BLaER1 (cell line): ENCODE data around the gene TRIM75.
"Not testable (repeated sequence)": the region's sequence is repeated elsewhere in the genome, so short reads cannot be mapped to it uniquely, and the experiment has no call there.

Source experiments
- H3K27ac ChIP-seq: shearing (Covaris generic); formaldehyde crosslinking; 2 replicates; pipeline ENCODE4 v1.8.1; 2022
- H3K27me3 ChIP-seq: shearing (Covaris generic); formaldehyde crosslinking; 2 replicates; pipeline ENCODE4 v1.8.1; 2022
- H3K36me3 ChIP-seq: shearing (Covaris generic); formaldehyde crosslinking; 2 replicates; pipeline ENCODE4 v1.8.1; 2022
- H3K4me1 ChIP-seq: shearing (Covaris generic); formaldehyde crosslinking; 2 replicates; pipeline ENCODE4 v1.8.1; 2022
- H3K4me2 ChIP-seq: shearing (Covaris generic); formaldehyde crosslinking; 2 replicates; pipeline ENCODE4 v1.8.1; 2022
- H3K4me3 ChIP-seq: shearing (Covaris generic); formaldehyde crosslinking; 2 replicates; pipeline ENCODE4 v1.8.1; 2022
- H3K9ac ChIP-seq: shearing (Covaris generic); formaldehyde crosslinking; 2 replicates; pipeline ENCODE4 v1.8.1; 2022
- H3K9me3 ChIP-seq: shearing (Covaris generic); formaldehyde crosslinking; 2 replicates; pipeline ENCODE4 v1.8.1; 2022
- H4K20me1 ChIP-seq: shearing (Covaris generic); formaldehyde crosslinking; 2 replicates; pipeline ENCODE4 v1.8.1; 2022
- Cebpa-rat ChIP-seq: shearing (Covaris generic); IDR thresholded peaks from 2 replicates; pipeline ENCODE4 v1.8.1; 2022

Gene TRIM75

DNA sequence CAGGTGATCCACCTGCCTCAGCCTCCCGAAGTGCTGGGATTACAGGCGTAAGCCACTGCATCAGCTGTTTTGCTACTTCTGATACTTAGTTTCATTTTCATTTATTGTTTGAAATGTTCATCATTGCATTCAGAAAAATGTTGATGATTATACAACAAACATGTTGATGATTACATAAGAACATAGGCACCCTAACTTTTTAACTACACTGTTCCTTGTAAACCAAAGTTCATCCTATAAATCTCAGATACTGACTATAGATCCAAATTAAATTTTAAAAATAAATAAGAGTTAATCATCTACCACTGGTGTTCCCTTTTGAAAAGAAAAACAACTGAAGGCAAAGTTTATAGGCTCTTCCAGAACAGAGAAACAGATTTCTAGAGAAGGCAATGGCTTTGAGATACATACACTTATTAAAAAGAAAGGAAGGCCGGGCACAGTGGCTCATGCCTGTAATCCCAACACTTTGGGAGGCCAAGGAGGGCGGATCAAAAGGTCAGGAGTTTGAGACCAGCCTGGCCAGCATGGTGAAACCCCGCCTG, 23.4 kb downstream of the TRIM75 start:
- Histone ChIP-seq H4K20me1 (no peaks in the 10 kb centered on the region), H3K36me3 (peaks cover 49% of the 10 kb centered on the region), H3K9ac (no peak overlapping the region), H3K4me2 (no peak overlapping the region), H3K4me1 (no peaks in the 10 kb centered on the region), H3K27ac (no peak overlapping the region), H3K4me3 (no peak overlapping the region), H3K27me3 (no peaks in the 10 kb centered on the region), H3K9me3 (no peaks in the 10 kb centered on the region)
- TF ChIP-seq Cebpa-rat = no peak

DNA sequence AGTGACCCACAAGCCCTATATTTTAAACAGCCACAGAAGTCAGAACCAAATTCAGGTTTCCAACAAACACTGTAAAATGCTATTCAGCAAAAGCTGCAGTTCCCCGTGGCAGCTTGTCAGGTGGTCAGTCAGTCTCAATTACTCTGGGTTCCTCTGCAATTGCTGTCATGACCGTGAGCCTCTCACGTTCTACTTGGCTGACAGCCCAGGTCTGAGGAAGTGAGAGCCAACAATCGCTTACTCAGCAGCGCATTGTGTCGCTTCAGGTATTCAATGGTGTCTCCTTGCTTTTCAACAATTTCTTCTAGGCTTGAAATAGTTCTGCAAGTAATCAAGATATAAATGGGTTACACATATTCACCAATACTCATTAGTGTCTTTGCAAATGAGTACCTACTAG, 25.8 kb downstream of the TRIM75 start:
- Histone ChIP-seq H3K4me1 (no peaks in the 10 kb centered on the region), H3K27ac (no peak overlapping the region), H3K4me2 (no peak overlapping the region), H3K27me3 (no peaks in the 10 kb centered on the region), H3K9me3 (no peaks in the 10 kb centered on the region), H4K20me1 (no peaks in the 10 kb centered on the region), H3K9ac (no peak overlapping the region), H3K36me3 (peaks cover 57% of the 10 kb centered on the region), H3K4me3 (no peak overlapping the region)
- no peak for TF ChIP-seq Cebpa-rat

DNA sequence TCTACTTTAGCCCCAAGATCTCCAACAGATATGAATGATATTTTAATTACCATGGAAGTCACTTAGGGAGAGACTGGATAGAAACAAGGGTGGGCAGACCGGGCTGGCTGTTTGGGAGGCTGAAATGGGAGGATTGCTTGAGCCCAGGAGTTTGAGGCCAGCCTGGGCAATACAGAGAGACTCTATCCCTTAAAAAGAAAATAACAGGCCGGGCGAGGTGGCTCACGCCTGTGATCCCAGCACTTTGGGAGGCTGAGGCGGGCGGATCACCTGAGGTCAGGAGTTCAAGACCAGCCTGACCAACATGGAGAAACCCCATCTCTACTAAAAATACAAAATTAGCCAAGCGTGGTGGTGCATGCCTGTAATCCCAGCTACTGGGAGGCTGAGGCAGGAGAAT, 31.1 kb downstream of the TRIM75 start:
- H4K20me1 ChIP-seq, H3K27me3 ChIP-seq, H3K27ac ChIP-seq, H3K4me1 ChIP-seq, H3K4me3 ChIP-seq, H3K9me3 ChIP-seq, H3K4me2 ChIP-seq, H3K9ac ChIP-seq: not testable (repeated sequence)
- H3K36me3 ChIP-seq = peaks cover 68% of the 10 kb centered on the region

DNA sequence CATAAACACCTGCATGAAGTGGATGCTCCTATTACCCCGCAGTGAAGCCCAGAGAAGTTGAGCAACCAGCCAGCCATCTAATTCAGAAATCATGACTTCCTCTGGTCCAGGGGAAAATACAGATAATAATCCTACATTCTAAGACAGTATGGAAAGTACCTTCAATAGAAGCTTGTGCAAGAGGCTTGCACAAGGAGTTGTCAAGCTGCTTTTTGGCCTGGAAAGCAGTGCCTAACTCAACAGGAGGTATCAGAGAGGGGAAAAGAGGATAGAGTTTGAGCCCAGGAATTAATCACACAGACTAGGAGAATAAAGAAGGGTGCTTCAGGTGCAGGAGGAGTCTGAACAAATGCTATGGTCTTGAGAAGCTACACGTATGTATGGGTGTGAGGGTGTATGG, 32.3 kb downstream of the TRIM75 start:
- peaks cover 74% of the 10 kb centered on the region for H3K36me3 ChIP-seq
- H3K27me3 ChIP-seq = no peaks in the 10 kb centered on the region
- no peaks in the 10 kb centered on the region for H4K20me1 ChIP-seq
- no peak overlapping the region for H3K4me2 ChIP-seq
- no peaks in the 10 kb centered on the region for H3K9me3 ChIP-seq
- H3K4me3 ChIP-seq = no peak overlapping the region
- no peaks in the 10 kb centered on the region for H3K4me1 ChIP-seq
- no peak for TF ChIP-seq Cebpa-rat
- no peak overlapping the region for H3K27ac ChIP-seq
- no peak overlapping the region for H3K9ac ChIP-seq

DNA sequence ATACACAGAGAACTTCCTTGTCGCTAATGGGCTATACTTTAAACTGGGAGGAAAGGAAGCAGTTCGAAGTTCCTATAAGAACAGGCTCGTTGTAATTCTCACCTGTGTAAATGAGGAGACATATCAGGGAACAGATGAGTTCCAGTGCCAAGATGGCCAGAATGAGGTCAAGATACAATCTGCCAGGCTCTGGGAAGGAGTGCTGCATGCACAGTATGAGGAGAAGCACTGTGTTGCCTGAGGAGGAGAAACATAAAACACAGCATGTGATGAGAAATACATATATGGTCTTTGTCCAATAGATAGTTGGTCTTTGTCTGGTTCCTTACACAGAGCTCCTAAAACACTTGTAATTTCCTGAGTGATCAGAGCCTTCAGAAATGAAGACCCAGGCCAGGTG, 34.7 kb downstream of the TRIM75 start:
- no peak overlapping the region for H3K4me3 ChIP-seq
- H3K9me3 ChIP-seq = no peaks in the 10 kb centered on the region
- TF ChIP-seq Cebpa-rat = no peak

DNA sequence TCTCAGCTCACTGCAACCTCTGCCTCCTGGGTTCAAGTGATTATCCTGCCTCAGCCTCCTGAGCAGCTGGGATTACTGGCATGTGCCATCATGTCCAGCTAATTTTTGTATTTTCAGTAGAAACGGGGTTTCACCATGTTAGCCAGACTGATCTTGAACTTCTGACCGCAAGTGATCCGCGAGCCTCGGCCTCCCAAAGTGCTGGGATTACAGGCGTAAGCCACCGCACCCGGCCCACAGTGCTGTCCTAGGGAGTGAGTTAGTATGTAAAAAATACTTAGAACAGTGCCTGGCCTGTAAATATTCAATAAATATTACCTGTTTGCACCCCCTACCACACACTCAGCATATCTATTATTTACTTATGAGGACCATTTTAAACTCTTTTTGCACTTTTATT, 38.5 kb downstream of the TRIM75 start:
- not testable (repeated sequence) for H3K9me3 ChIP-seq, H4K20me1 ChIP-seq, H3K9ac ChIP-seq, H3K27ac ChIP-seq, H3K4me2 ChIP-seq, H3K27me3 ChIP-seq, H3K4me1 ChIP-seq, H3K4me3 ChIP-seq
- H3K36me3 ChIP-seq = peaks cover 89% of the 10 kb centered on the region

More for the DNA sequence above, 34.7 kb downstream of the TRIM75 start:
- Histone ChIP-seq H3K27me3 (no peaks in the 10 kb centered on the region), H3K36me3 (peaks cover 93% of the 10 kb centered on the region), H3K9ac (no peak overlapping the region), H4K20me1 (no peaks in the 10 kb centered on the region), H3K27ac (no peak overlapping the region), H3K4me2 (no peak overlapping the region), H3K4me1 (no peaks in the 10 kb centered on the region)

DNA sequence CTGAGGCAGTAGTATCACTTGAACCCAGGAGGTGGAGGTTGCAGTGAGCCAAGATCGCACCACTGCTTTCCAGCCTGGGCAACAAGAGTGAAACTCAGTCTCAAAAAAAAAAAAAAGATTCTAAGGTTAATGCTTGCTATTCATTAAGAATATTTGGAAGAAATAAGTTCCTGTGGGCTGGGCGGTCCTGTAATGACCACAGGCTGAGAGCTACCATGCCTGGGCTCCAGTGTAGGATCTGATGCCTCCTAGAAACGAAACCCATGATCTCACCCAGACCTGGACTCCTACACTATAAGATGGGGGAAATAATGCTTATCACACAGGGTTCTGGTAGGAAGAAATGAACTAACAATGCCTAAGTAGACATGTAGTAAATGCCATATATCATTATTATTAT, 41.2 kb downstream of the TRIM75 start:
- no peak overlapping the region for H3K9ac ChIP-seq
- H3K27me3 ChIP-seq = no peaks in the 10 kb centered on the region
- H3K4me1 ChIP-seq = no peaks in the 10 kb centered on the region
- no peaks in the 10 kb centered on the region for H4K20me1 ChIP-seq
- no peak for TF ChIP-seq Cebpa-rat
- H3K4me2 ChIP-seq = no peak overlapping the region
- H3K9me3 ChIP-seq = no peaks in the 10 kb centered on the region
- no peak overlapping the region for H3K27ac ChIP-seq
- peaks cover 85% of the 10 kb centered on the region for H3K36me3 ChIP-seq
- H3K4me3 ChIP-seq = no peak overlapping the region

DNA sequence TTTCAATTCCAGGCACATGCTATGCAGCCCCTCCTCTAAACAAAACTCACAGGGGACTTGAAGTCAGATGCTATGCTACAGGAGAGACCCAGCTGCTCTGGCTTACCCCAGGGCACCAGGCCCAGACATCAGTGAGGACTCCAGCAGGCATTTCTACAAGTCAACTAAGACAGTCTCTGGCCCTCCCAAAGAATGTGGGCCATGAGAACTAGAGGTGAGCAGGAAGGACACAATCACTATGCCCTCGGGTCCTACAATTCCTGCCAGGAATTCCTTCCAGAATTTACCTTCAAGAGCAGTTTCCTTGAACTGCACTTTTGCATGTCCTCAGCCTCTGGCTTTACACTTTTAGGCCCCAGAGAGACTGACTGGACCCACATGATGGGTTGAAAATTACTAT, 41.6 kb downstream of the TRIM75 start:
- Histone ChIP-seq H3K36me3 (peaks cover 85% of the 10 kb centered on the region), H3K27ac (no peak overlapping the region)

DNA sequence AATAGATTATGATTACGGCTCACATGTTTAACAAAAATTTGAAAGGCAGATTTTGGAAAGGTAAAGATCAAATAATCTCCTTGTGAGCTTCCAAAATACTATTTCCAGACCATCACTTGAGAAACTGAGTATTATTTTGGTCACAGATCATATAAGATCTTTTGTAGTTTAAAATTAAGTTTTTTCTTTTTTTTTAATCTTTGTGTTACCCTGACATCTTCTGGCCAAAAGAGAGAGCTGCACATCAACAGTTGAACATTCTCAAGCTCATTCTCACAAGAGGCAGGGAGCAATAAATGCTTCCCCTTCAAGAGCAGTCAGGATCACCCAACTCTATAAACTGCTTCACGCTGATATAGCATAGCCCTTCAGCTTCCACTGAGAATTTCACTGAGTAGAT, 43.1 kb downstream of the TRIM75 start:
- Histone ChIP-seq H3K36me3 (peaks cover 86% of the 10 kb centered on the region), H4K20me1 (no peaks in the 10 kb centered on the region), H3K4me2 (no peak overlapping the region), H3K4me3 (no peak overlapping the region), H3K27me3 (no peaks in the 10 kb centered on the region), H3K9ac (no peak overlapping the region), H3K27ac (no peak overlapping the region), H3K4me1 (no peaks in the 10 kb centered on the region), H3K9me3 (no peaks in the 10 kb centered on the region)
- no peak for TF ChIP-seq Cebpa-rat

More for the DNA sequence above, 41.6 kb downstream of the TRIM75 start:
- Histone ChIP-seq H3K9me3 (no peaks in the 10 kb centered on the region), H3K9ac (no peak overlapping the region), H3K4me1 (no peaks in the 10 kb centered on the region), H3K27me3 (no peaks in the 10 kb centered on the region), H3K4me3 (no peak overlapping the region), H4K20me1 (no peaks in the 10 kb centered on the region), H3K4me2 (no peak overlapping the region)
- no peak for TF ChIP-seq Cebpa-rat

DNA sequence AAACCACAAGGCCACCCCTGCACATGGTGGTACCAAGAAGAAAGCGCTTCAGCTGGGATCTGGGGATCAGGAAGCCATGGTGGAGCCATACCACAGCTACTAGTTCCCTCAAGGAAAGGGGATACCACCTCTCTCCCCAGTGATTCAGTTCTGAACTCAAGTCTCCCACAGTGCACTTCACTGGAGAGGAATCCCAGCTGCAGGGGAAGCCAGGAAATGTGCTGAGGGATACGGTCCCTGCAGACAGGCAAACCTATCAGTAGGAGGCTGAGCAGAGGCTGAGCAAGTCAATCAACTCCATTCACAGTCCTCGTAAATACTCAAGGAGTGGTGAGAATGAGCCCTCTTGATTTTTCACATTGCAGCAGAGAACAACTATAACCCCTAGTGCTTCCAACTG, 48.0 kb downstream of the TRIM75 start:
- Histone ChIP-seq H4K20me1 (peaks cover 5% of the 10 kb centered on the region; the same call in 1 of the 2 replicates), H3K9ac (no peak overlapping the region), H3K36me3 (peaks cover 58% of the 10 kb centered on the region), H3K4me1 (no peaks in the 10 kb centered on the region; the same call in 1 of the 2 replicates), H3K27me3 (no peaks in the 10 kb centered on the region), H3K27ac (no peak overlapping the region), H3K9me3 (no peaks in the 10 kb centered on the region), H3K4me3 (no peak overlapping the region), H3K4me2 (no peak overlapping the region)
- no peak for TF ChIP-seq Cebpa-rat

DNA sequence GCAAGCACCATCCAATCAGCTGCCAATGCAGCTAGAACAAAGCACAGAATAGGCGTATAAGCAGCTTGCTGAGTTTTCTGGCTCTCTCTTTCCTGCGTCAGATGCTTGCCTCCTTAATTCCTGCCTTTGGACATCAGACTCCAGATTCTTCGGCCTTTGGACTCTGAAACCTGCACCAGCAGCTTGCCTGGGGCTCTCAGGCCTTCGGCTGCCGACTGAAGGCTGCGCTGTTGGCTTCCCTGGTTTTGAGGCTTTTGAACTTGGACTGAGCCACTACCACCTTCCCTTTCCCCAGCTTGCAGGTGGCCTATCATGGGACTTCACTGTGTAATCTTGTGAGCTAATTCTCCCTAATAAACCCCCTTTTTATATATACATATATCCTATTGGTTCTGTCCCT, 52.9 kb downstream of the TRIM75 start:
- Histone ChIP-seq H3K9ac (no peak overlapping the region), H3K27ac (no peak overlapping the region)

More for the DNA sequence above, 52.9 kb downstream of the TRIM75 start:
- no peak for TF ChIP-seq Cebpa-rat
- no peak overlapping the region for H3K4me3 ChIP-seq
- no peaks in the 10 kb centered on the region for H3K9me3 ChIP-seq
- peaks cover 33% of the 10 kb centered on the region for H3K36me3 ChIP-seq
- H3K4me2 ChIP-seq = no peak overlapping the region
- peaks cover 9% of the 10 kb centered on the region; the same call in 1 of the 2 replicates for H4K20me1 ChIP-seq
- H3K4me1 ChIP-seq = peaks cover 10% of the 10 kb centered on the region
- no peaks in the 10 kb centered on the region for H3K27me3 ChIP-seq
